ENCODE results near the gene MISP.

DNA sequence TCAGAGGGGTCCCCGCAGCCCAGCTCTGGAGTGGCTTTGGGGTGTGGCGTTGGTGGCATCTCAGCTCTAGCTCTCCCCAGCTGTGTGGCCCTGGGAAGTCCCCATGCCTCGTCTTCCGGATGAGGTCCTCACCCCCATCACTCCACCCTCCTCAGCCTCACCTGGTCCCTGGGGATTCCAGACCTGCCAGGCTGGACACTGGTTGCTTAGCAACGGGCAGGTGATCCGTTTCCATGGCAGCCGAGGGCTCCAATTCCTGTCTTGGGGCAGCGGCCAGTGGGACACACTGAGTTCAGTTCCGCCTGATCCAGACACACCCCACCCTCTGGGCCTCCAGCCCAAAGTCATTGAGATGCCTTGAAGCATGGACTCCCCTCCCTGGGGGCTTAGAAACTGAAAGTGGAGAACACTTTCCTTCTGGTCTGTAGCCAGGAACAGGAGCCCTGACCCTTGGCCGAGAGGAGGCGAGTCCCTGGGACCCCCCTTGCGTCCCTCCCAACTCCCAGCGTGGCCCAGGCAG, 7.7 kb upstream of the MISP start:
- TF ChIP-seq, protein P1, sequence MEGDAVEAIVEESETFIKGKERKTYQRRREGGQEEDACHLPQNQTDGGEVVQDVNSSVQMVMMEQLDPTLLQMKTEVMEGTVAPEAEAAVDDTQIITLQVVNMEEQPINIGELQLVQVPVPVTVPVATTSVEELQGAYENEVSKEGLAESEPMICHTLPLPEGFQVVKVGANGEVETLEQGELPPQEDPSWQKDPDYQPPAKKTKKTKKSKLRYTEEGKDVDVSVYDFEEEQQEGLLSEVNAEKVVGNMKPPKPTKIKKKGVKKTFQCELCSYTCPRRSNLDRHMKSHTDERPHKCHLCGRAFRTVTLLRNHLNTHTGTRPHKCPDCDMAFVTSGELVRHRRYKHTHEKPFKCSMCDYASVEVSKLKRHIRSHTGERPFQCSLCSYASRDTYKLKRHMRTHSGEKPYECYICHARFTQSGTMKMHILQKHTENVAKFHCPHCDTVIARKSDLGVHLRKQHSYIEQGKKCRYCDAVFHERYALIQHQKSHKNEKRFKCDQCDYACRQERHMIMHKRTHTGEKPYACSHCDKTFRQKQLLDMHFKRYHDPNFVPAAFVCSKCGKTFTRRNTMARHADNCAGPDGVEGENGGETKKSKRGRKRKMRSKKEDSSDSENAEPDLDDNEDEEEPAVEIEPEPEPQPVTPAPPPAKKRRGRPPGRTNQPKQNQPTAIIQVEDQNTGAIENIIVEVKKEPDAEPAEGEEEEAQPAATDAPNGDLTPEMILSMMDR (IDR thresholded peaks at IDR 0.05; ENCODE audit: insufficient read depth, low read length): no peak
- TF ChIP-seq GABPA (IDR thresholded peaks at IDR 0.05; ENCODE audit: low read depth): no peak
